AG08395 (cell line): Measurements from ENCODE around the gene TFCP2L1.
"Not testable (repeated sequence)": the region's sequence is repeated elsewhere in the genome, so short reads cannot be mapped to it uniquely, and the experiment has no call there.

ENCODE experiments used
- DNase-seq: peaks from one replicate; pipeline ENCODE4 v3.0.0; 2012; ENCODE audit warnings: mixed read lengths, low spot score

TFCP2L1 gene

GRCh38 chr2:121295911-121296650 lies 11.1 kb upstream of the TFCP2L1 start:
- no peak for DNase-seq

- no peak for DNase-seq
Measured at GRCh38 chr2:121294881-121295840, 10.2 kb upstream of the TFCP2L1 start.

GRCh38 chr2:121293450-121294325 lies 8.7 kb upstream of the TFCP2L1 start:
- DNase-seq: no peak

- DNase-seq: no peak
Measured at GRCh38 chr2:121291251-121291580, 6.2 kb upstream of the TFCP2L1 start.

GRCh38 chr2:121289271-121289670 lies 4.3 kb upstream of the TFCP2L1 start:
- DNase-seq: no peak

- DNase-seq: no peak
Measured at GRCh38 chr2:121288454-121289231, 3.6 kb upstream of the TFCP2L1 start.

- DNase-seq: no peak
Measured at GRCh38 chr2:121287956-121288355, 3.0 kb upstream of the TFCP2L1 start.

GRCh38 chr2:121287146-121287798 lies 2.3 kb upstream of the TFCP2L1 start:
- DNase-seq: no peak

- no peak for DNase-seq
Measured at GRCh38 chr2:121286506-121286905, 1.5 kb upstream of the TFCP2L1 start.

GRCh38 chr2:121285926-121286325 lies 924 bp upstream of the TFCP2L1 start:
- no peak for DNase-seq

- DNase-seq: no peak
Measured at GRCh38 chr2:121283670-121284462, 1.1 kb downstream of the TFCP2L1 start.

GRCh38 chr2:121282800-121283385 lies 2.1 kb downstream of the TFCP2L1 start:
- no peak for DNase-seq

- DNase-seq: no peak
Measured at GRCh38 chr2:121281694-121282093, 3.3 kb downstream of the TFCP2L1 start.

- no peak for DNase-seq
Measured at GRCh38 chr2:121281107-121281506, 3.9 kb downstream of the TFCP2L1 start.

GRCh38 chr2:121279476-121280220 lies 5.4 kb downstream of the TFCP2L1 start:
- DNase-seq: no peak

GRCh38 chr2:121276341-121276740 lies 8.7 kb downstream of the TFCP2L1 start:
- no peak for DNase-seq

GRCh38 chr2:121273116-121273515 lies 11.9 kb downstream of the TFCP2L1 start:
- DNase-seq: no peak

GRCh38 chr2:121272596-121272995 lies 12.4 kb downstream of the TFCP2L1 start:
- DNase-seq: no peak

- not testable (repeated sequence) for DNase-seq
Measured at GRCh38 chr2:121269436-121269835, 15.6 kb downstream of the TFCP2L1 start.
